Measurements from ENCODE around the gene MTM1.

GRCh38 chrX:150663073-150663472 is 94.7 kb downstream of the MTM1 start:
- TF ChIP-seq CREB5 (CRISPR knock-in tag; IDR thresholded peaks at IDR 0.05; ENCODE audit: low read depth) (no peak), GLIS3 (CRISPR knock-in tag; IDR thresholded peaks at IDR 0.05) (no peak), ZNF8 (CRISPR knock-in tag; IDR thresholded peaks at IDR 0.05) (no peak), OSR1 (CRISPR knock-in tag; IDR thresholded peaks at IDR 0.05) (no peak)
